NCI-H187 (cell line): ENCODE results near the gene ARHGAP42.

Experiments used
- DNase-seq, 2 experiments: peaks; one replicate each; lab custom pipeline; 2025; lab: John Stamatoyannopoulos, UW

The ARHGAP42 gene

DNA sequence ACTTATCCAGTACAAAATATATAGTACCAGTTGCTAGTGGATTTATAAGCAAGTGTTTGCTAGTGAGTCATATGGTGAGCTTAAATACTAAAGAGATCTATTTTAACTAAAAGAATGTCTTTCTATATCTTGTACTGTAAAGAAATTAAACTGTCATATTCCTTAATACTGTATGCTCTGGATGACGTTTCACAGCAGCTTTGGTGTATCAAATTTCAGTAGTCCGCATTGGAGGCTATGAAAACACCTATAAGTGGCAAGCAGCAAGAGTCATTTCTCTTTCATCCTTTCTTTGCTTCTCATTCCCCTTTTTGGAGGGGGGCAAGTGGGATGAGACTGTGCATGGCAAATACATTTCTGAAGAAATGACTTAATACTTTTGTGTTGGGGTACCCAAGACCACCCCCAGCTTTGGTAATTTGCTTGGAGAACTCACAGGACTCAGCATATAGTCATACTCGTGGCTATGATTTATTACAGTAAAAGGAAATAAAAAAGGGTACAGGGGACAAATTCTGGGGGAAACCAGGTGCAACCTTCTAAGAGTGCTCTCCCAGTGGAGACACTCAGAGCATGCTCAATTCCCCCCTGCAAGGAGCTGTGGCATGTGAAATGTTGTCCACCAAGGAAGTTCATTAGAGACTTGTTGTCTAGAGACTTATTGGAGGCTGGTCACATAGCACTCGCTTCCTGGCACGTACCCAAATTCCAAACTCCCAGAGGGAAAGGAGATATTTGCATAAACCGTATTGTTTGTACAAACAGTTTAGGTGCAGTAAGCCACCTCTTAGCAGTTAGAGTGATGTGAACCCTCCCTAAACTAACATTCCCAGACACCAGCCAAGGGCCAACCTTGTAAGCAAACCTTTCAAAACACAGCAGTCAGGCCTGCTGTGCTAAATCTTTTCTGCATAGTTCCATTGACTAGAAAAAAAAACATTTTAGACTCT, 231.7 kb downstream of the ARHGAP42 start:
- peak in 1 of 2 experiments; percentile 18 for DNase-seq

DNA sequence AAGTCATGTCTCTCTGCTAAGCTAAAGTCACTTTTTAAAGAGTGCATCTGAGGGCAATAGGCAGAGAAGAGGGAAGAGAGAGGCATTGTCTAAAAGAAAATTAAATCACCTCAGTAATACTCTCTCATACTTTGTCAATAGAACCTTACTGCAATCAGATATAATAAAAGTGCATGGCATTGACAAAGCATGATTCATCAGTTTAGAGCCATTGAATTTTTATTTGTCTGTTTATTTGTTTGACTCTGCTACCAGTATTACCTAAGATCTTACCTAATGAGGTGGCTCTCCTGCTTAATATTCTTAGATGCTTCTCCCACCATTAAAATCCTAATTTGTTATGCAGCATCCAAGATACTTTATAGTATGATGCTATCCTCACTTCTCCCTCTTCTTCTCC, 233.5 kb downstream of the ARHGAP42 start:
- no peak for DNase-seq

DNA sequence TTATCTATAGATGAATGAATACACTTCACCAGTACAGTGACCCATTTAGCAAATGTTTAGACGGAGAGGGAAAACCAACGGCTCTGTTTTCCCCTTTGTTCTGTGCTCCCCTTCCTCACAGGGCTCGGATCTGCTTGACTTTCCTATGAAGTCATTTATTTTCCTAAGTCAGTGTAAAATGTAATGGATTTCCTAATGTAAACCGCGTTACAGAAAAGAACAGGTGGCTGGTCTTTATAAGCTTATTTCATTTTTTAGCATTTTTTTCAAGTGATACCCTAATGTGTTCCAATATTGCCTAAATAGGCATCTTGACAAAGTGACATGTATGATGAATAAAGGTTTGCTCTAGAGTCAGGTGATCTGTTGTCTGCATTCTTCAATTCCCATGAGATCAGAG, 235.0 kb downstream of the ARHGAP42 start:
- no peak for DNase-seq

DNA sequence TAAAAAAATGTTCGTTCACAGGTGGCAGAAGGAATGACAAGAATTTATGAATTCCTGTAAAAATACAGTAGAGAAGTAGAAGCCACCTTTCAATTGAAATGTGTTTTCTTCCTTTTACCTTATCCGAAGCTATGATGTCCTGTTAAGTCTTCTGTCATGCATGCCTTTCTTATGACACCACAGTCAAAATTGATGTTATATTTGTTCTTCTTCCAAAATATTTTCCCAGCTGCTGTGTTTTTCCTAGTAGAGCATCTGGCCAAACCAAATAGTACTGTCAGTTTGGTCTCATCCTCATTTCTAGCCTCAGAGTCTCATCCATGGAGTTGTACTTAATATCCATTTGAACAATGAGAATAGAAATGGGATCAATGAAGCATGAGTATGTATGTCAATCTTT, 236.5 kb downstream of the ARHGAP42 start:
- DNase-seq = no peak

DNA sequence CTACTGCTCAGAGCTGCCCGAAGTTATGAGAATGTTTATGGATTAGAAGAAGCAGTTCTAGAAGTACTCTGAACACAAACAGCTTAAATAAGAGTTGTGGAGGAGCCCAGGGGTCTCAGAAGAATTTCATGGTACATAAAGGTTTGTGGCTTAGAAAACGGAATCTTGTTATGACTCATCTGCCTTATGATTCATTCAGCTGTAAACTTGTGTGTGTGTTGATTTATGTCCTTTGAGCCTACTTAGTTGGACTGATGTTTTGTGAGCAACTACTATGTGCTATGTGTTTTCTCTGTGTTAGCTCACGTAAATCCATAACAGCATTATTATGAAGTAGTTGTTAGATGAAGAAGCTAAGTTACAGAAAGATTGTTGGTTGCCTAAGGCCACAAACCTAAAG, 238.8 kb downstream of the ARHGAP42 start:
- no peak for DNase-seq

DNA sequence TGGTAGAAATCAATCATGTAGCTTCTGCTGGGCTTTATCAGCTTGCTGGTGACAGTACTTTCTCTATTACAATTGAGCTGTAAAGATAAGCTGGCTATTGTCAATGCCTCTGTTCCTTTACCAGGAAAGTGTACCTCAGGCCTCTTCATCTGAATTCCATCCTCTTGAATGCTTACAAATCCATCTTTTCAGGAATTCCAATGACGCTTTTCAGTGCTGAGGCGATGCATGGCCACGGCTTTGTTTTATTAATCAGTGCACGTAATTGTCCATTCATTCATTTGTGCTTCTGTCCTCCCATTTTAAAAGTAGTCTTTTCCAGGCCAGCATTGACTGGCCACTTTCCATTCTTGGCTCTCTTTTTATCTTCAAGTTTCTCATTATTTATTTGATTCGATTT, 240.5 kb downstream of the ARHGAP42 start:
- DNase-seq = no peak

DNA sequence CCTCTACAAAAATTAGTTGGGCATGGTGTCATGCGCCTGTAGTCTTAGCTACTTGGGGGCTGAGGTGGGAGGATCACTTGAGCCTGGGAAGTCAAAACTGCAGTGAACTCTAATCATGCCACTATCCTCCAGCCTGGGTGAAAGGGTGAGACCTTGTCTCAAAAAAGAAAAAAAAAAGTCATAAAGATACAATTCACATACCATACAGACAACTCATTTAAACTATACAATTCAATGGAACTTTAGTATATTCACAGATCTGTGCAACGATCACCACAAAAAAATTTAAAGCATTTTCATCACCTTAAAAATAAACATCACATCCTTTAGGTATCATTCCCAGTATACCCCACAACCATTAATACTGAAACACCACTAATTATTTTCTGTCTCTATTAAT, 241.3 kb downstream of the ARHGAP42 start:
- no peak for DNase-seq

DNA sequence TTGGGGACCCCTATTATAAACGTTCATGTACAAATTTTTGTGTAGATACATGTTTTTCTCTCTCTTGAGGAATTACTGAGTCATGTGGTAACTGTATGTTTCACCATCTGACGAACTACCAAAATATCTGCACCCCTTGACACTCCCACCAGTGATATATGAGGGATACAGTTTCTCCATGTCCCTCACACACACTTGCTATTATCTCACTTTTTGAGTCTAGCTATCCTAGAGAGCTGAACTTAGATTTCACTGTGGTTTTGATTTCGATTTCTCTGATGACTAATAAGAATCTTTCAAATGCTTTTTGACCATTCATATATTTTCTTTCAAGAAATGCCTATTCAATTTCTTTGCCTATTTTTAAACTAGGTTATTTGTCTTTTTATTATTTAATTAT, 242.3 kb downstream of the ARHGAP42 start:
- no peak for DNase-seq

DNA sequence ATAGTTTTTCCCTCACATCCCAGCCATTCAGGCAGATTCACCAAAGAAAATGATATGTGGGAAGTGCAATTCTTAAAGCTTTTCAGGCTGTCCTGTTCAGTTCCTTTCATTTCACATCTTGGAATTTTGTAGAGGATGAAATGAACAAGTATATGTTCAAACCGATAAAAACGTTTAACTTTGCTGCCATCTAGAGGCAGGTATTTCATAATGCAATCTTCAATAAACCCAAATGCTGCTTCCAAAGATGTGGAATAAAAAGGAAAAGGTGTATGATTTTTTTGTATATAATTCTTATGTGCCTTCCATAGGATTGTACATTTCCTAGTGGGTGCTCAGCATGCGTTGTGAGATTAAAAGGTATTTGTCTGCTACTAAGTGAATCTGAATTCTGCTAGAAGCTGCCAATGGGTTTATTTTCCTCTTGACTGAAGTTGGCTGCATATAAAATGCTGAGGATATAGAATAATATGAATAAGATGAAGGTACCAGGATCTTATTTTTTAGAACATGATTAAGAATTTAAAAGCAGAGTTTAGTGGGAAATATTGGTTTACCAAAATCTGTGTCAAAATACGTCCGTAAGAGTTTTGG, 243.2 kb downstream of the ARHGAP42 start:
- peak in 1 of 2 experiments; percentile 4 for DNase-seq

DNA sequence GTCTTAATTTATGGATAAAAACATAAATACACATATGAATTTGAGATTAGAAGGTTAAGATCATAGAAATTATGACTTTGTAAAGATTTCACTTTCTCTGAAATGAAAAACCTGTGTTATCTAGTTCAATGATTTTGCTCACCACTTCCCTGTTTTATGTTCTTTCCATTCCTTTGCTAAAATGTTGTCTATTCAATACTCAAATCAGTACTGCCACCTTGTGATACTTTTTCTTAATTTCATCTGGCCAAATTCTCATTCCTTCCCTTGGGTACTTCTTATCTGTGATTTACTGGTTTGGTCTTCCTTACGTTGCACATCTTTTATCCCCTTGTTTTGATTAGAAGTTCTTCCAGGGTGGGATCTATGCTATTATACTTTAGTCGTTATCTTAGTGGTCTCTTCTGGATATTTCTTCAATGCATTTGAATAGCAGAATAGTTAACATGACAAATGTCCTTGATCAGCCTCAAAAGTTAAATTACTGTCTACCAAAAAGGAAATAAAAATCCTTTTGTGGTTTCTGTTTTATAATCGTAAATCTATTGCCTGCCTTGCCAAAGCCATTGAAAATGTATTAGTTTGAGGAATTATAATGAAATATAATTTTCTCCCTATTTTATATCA, 245.5 kb downstream of the ARHGAP42 start:
- no peak for DNase-seq

DNA sequence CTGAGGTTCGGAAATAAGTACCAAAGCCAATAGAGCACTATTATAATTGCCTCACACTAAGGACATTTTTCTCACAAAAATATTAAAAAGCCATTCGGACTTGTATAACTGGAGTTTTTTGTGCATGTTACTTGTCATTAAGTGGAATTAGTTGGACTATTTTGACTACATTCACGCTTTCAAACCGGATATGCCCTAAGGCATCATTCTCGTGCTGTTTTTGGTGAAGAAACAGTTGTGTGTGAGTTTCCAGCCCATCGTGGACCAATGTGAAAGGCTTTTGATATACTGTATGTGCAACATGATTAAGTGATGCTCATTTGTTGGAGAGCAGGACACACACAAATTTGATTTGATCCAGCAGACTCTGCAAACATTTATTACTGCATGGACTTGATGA, 249.7 kb downstream of the ARHGAP42 start:
- no peak for DNase-seq

DNA sequence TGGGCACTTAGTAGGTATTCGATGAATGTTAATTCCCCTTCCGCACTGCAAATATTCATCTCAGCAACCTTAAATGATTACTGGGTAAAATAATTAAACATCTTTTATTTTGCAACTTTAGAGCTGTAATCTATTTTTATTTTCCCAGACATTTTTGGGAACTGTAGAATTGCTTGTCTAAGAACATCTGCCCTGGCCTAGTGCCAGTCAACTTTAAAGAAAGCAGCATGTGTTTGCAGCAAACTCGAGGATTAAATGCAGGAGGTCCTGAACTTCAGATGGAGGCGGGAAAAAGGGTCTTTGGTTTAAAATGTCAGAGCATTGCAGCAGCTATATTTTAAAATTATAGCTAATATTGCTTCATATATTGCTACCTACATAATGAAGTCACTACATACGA, 252.5 kb downstream of the ARHGAP42 start:
- DNase-seq = no peak

DNA sequence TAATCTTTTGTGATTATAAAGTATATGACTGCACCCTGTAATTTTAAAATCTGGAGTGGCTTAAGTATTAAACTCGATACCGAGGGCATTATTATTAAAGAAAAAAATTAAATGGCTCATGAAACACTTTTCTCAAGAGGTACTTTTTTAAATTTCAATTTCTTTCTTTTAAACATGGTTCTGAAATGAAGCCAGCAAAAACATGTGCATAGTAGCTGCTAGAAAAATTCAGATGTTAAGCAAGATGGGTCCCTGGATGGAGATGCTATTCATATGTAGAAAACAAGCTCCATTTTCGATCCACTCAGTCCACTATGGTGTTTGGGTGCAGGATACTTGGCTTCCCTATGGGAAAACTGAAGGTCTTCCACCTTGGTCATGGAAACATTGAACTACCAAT, 253.0 kb downstream of the ARHGAP42 start:
- DNase-seq = no peak

DNA sequence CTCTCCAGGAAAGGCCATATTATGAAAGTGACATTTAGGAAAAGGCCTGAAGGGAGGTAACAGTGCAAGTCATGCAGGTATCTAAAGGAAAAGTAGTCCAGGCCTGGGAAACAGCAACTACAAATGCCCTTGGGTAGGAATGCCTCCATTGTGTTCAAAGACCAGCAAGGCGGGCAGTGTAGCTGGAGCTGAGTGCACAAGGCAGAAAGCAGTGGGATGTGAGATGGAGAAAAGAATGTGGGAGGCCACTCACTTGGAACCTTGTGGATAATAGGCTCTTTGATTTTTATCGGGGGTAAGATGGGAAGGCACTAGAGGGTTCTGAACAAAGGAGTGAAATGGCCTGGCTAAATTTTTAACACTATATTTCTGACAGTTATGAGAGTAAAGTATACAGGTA, 253.9 kb downstream of the ARHGAP42 start:
- DNase-seq = no peak

DNA sequence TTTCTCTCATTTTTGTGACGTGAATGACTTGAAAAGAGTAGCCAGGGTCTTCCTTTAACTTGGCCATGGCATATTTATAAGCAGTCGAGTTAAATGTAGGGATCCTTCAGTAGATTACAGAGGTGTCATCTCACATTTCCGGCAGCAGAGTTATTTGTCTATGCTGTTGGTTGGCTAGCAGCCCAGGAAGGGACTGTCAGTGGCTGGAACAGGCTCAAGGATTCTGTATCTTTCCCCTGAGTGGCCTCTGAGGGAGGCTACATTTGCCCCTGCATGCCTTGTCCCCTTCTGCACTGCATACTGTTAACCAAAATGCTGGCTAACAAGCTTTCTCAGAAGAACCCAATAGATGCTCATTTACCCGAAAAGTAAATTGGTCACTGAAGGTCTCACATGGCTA, 254.9 kb downstream of the ARHGAP42 start:
- DNase-seq = no peak

DNA sequence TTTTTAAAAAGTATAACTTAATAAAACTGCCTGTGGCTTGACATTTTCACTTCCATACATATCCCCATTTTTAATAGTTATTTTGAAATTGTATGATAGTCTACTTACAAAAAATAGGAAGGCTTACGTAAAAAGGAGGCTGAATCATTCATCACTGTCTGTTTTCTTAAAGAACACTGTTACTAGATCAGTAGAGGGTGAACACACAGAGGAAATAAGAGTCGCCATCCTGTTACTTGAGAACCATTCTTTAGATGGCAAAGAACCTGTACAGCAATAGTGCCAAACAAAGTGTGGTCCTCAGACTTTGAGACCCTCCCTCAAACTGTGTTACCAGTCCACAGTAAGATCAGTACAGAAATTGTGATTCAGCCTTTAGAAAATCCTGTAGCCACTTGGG, 261.8 kb downstream of the ARHGAP42 start:
- no peak for DNase-seq

DNA sequence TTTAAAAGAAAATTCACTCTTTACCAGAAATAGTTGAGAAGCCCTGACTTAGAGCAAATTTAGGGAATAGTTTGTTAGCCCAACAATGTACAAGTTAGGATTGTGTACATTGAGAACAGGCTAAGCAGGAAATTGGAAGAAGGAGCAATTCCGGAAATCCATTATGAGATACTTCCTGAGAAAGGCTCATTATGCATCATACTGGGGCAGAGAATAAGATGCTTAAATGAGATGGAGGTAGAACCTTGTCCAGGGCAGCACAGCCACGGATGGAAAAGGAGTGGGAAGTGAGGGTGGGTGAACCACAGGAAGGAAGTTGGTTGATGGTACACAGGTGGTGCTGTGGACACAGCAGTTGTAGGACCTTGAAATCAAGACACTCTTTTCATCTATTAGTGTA, 262.4 kb downstream of the ARHGAP42 start:
- no peak for DNase-seq

DNA sequence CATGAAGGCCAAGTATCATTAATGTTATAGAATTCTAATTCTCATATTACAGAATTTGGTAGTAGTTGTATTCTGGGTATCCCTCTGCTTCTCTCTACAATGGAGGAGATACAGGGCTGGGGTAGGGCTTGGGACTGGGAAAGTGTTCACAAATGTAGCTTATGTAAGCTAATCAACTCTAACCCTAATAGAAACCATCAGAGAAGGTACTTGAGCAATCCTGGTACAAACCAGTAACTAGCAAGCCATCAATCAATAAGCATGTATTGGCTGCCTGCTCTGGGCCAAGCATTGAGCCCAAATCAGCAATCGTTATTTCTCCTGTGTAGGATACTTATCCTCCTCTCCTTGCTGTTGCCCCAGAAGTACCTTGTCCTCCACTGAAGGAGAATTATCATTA, 268.2 kb downstream of the ARHGAP42 start:
- DNase-seq = no peak

DNA sequence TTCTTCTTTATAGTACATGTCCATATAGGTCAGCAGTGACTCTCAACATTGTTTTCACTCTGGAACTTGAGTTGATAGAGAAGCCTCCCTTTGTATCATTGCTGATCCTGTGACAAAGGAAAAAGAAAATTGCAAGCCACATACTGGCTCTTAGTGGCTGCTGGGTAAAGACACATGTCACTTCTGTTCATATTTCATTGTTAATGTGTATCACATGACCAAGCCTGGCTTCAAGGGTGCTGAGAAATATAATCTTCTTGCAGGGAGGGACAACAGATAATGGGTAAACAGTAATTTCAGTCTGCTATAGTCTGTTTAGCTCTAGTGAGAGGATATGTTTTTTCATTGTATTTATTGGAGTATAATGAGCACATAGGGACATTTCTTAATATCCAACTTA, 269.3 kb downstream of the ARHGAP42 start:
- no peak for DNase-seq

DNA sequence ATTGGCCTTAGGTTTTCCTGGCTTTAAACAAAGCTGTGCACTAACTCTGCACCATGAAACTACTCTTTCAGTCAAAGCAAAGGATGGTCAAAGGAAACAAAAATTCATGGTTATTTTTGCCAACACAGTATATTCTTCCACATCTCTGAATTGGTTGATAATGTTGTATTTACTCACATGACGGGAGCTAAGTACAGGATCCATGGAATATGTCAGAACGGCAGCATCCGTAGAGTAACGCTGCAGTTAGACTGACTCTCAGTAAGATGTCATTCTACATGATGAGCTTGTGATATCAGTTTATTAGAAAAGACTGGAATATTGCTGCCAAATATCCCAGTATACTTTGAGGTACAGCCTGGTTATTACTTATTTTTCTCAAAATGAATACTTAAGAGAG, 270.4 kb downstream of the ARHGAP42 start:
- no peak for DNase-seq

DNA sequence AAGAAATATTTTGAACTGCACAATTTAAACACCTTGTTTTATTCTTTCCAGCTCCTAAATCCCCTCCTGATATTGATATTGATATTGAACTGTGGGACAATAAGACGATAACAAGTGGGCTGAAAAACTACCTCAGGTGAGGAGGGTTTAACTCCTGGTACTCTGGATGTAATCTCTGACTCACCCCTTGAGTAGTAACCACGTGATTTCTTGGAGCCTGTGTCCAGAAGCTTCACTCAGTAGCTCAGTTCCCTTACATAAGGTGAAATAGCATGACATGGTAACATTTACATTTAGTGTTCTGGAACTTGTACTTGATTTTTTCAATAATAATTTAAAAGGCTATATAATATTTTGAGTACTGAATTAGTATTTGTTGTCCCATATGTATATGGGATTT, 274.5 kb downstream of the ARHGAP42 start:
- DNase-seq = no peak

DNA sequence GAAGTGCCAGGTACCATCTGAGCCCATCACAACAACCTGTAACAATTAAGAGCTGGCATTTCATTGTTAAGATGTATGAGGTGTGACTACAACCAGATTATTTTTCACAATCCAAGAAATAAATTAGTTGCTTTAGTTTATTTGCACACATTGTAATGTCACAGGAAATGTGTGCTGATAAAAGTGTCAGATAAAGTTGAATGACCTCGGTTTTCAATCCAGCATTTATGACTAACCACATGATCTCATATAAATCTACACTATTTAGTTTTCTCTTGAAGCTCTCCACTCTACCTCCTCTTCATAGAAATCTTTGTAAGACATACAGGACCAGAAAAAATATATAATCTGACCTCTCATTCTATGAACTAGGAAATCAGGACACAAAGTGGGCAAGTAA, 276.3 kb downstream of the ARHGAP42 start:
- no peak for DNase-seq

DNA sequence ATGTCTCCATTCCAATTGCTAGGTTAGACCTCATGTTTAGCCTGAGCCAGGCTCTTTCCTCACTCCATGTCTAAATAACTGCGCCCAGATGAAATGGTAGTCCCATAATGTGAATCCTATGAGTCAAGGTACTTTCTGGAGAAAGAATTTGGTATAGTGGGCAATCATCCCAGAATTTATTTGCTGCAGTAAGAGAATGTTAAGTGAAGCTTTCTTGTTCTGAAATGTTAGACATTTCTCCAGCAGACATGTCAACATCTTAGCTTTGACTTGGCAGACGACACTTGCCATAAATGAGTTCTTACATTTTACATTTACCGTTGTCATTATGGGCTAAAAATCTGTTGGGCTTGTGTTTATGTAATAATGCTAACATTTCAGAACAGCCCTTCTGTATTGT, 277.3 kb downstream of the ARHGAP42 start:
- no peak for DNase-seq
